Kidney tubule cell (primary cell): ENCODE measurements around the gene CBX6.

Experiments
- DNase-seq: peaks from one replicate; pipeline ENCODE4 v3.0.0-alpha.2; 2018; ENCODE audit warnings: low spot score

CBX6 gene

DNA sequence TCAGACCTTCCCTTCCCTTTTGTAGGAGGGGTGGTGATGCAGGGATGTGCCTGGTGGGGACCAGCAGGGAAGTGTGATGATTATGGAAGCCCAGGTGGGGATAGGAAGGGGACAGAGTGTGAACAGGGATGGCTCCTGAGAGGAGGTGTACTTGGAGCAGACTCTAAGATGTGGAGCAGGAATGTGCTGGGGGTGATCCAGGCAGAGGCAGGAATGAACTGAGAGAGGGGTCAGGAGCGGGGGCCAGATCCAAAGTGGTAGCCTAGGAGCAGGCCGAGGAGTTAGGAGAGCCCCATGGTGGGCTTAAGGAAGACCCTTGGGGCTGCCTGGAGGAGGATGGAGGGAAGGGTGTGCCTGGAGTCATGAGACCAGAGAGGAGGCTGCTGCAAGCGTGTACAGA, 31.9 kb downstream of the CBX6 start:
- DNase-seq: no peak

DNA sequence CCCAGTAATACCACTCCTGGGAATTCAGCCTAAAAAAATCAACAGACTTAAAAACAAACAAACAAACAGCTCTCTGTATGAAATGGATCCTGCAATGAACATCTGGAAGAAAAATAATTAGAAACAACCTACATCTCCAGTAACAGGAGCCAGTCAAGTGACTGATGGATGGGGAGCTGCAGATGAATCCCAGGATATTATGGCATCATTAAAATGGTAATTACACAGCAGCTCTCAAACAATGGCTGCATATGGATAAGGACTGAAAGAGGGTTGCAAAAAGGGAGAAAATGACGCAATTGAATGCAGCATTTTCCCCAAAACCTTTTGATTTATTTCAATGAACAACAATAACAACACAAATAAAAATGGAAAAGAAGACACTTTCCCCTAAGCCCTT, 32.3 kb downstream of the CBX6 start:
- no peak for DNase-seq

DNA sequence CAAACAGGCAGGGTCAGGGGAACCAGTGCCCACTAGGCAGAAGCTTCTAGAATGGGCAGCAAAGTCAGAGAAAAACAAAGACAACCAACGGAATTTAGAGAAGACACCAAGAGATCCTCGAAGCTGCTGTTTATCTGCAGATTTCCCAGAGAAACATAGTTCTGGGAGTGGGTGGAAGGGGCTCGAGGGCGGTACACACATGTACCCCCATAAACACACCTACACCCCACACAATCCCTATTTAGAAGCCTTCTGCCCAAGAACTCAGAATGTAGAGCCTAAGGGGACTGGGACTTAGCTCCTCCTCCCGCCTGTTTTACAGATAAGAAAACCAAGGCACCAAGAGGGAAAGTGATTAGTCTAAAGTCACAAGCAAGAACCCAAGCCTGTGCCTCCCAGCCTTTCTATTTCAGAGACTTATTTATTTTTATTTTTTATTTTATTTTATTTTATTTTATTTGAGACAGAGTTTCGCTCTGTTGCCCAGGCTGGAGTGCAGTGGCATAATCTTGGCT, 34.5 kb downstream of the CBX6 start:
- DNase-seq: no peak

DNA sequence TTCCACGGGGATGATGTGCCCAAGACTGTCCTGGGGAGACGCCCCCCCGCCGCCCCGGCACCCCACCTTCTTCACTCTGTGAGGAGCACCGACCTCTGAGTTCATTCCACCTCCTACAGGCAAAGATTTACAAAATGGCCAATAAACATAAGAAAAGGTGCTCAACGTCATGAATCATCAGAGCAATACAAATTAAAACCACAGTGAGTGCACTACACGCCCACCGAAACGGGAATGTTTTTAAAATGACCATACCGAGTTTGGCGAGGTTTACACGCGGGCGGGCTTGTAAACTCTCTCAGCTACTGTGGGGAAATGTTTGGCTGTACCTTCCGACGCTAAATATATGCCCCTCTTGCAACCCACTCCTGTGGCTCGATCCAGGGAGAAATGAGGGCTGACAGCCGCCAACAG, 36.1 kb downstream of the CBX6 start:
- no peak for DNase-seq

DNA sequence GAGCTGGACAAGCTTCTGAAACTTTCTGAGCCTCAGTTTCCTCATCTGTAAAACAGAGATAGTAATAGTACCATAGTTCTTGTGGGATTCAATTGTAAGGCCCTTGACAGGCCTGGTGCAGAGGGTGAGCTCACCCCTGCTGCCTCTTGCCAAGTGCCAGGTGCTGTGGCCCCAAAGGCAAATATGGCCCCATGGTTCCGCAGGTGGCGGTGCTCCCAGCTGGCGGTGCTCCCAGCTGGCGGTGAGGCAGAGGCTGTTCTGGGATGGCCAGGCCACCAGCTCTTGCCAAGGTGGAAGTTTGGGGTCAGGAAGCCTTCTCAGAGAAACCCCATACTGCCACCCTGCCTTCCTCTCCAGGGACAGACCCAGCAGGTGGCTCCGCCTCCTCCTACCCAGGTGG, 37.0 kb downstream of the CBX6 start:
- no peak for DNase-seq

DNA sequence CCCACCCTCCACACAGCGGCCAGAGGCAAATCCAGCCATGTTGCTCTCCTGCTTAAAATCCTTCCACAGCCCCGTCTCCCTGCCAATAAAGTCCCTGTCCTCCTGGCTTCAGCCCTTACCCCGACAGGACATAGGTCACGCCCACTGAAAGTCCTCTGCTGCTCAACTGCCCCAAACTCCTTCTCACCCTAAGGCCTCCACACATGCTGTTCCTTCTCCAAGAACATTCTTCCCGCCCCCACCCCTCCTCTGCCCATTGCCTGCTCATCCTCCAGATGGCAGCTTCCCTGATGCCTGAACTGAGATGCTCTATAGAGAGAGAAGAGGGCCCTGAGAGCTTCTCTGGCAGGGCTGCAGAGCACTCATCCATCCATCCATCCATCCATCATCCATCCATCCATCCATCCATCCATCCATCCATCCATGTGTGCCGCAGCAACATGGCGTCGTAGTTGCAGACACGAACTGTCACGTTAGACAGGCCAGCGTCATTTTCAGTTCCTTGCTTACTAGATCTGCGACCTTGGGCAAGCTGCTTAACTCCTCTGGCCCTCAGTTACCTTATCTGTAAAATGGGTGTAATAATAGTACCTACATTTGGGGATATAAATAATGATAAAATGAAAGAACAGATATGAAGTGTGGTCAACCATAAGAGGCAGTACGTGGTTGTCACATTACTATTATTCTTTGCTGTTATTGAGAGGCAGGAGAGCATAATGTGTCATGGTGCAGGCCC, 37.6 kb downstream of the CBX6 start:
- DNase-seq: no peak

DNA sequence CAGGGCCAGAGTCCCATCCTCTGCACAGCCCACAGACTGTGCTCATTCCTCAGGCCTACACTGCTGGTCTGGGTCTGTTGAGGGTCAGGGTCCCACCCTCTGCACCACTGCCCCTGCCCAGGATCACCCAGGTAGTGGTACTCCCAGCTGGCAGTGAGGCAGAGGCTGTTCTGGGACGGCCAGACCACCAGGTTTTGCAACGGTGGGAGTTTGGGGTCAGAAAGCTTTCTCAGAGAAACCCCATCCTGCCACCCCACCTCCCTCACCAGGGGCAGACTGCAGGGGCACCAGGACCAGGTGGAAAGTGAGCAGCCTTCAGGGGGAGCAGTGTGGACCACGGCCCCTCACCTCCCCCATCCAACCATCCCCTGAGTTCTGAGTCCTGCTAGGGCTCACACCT, 39.0 kb downstream of the CBX6 start:
- no peak for DNase-seq

DNA sequence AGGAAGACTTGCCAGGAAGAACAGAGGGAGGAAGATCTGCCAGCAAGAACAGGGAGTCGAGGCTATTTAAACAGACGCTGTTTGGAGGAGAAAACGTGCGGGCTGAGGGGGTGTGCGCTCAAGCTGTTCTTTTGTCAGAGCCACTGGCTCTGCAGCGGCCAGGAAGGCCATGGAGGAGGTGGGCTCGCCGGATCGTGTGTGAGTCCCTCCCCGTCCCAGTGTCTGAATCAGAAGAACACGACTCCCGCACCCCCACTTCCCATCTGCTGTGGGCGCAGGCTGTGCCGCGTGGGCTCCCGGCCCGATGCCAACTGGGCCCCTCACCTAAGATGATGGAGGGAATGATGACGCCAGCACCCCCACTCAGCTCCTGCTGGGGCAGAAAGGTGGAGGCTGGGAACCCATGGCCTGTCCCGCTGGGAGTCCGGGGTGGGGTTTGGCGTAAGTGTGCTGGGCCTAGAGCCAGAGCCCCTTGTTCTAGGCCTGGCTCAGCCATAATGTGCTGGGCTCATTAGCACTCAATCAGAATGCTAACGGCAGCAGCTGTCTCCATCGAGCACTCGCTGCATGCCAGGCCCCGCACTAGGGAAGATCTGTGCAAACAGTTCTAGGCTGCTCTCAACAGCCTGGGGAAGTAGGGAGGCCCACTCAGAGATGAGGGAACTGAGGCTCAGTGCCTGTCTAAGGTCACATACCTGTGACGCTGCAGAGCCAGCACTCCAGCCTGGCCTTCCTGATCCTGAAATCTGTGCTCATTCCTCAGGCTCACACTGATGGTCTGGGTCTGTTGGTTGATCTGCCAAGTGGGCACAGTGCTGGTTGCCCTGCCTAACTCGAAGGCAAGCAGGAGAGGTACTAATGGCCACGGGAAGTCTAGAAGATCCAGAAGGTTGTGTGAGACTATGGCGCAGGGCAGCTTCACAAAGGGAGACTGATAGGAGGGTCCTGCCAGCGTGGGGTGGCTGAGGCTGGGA, 39.7 kb downstream of the CBX6 start:
- DNase-seq: no peak

DNA sequence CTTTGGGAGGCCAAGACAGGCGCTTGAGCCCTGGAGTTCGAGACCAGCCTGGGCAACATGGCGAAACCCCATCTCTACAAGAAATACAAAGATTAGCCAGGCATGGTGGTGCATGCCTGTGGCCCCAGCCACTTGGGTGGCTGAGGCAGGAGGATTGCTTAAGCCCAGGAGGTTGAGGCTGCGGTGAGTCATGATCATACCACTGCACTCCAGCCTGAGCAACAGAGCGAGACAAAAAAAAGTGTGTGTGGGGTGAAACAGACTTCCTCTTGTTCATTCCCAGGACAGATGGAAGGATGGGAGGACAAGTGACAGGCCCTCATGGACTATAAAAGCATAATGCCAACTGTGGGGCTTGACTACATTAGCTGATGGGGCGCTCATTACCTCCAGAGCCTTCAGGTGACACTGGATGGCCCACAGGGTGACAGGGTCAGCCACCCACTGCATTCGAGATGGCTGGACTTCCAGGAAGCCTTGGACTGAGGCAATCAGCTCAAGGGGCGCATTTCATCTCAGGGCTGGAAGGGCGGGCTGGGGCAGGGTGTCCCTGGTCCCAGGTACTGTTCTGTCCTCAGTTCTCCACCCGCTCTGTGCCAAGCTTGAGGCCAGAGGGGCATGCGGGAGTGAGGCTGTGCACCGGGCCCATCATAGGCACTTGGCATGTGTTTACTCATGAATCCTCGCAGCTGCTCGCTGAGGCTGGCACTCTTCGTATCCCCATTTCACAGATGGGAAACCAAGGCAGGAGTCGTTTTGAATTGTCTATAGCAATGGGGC, 40.7 kb downstream of the CBX6 start:
- peak; percentile 88 for DNase-seq

DNA sequence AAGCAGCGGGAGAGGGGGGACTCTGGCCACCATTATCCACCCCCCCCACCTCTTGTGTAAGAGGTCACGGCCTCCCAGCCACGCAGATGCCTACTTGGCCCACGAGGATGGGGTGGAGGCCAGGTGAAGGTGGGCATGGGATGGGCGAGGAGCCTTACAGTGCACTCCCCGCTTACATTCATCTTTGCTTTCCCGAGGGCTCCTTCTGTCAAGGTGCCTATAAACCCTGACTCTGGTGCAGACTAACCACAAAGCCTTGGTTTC, 41.2 kb downstream of the CBX6 start:
- no peak for DNase-seq

DNA sequence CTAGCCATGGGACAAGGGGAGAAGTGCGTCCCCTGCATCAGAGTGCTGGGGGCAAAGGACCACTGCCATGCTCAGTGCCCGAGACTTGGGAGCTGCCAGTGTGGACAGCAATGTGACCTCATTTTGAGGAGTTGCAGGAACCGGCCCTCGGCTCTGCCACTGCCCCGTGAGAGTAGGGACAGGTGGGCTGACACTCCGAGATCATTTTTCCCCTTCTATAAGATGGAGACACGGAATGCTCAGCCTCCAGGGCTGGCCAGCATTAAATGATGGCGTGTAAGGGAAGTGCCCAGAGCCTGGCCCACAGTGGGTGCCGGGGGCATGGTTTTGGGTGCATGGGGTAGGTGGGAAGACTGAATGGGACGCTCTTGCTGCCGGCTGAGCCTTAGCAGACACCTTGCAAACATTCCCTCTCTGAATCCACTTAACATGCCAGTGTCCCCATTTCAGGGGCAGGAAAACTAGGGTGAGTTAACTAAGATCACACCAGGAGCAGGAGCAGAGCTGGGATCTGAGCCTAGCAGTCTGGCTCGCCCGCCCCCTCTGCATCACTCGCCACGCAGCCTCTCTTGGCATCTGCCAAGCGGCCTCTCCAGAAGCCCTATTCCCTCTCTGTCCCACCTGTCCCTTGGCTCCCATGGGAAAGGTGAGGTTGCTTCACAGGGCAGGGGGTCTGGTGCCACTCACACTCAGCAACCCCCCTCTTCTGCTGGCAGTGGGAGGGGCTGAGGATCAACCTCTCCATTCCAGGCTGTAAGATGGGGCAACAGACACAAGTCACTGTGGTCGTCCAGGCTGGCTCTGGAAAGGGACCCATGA, 41.8 kb downstream of the CBX6 start:
- no peak for DNase-seq

DNA sequence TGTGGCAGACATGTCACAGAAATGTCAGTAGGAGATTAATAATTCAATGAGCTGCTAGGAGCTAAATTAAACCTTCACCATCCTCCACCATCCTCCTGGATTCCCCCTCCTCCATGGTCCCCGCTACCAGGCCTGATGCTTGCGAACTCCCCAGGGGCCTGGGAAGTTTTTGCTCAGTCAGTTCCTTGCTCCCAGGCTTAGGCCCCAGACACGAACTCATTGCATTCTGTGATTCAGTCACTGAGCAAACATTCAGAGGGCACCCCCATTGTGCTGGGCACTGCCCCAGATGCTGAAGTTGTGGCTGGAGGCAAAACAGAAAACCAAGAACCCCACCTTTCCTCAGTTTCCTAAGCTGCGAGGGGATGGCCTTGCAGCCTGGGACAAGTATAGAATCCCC, 42.5 kb downstream of the CBX6 start:
- DNase-seq: no peak

DNA sequence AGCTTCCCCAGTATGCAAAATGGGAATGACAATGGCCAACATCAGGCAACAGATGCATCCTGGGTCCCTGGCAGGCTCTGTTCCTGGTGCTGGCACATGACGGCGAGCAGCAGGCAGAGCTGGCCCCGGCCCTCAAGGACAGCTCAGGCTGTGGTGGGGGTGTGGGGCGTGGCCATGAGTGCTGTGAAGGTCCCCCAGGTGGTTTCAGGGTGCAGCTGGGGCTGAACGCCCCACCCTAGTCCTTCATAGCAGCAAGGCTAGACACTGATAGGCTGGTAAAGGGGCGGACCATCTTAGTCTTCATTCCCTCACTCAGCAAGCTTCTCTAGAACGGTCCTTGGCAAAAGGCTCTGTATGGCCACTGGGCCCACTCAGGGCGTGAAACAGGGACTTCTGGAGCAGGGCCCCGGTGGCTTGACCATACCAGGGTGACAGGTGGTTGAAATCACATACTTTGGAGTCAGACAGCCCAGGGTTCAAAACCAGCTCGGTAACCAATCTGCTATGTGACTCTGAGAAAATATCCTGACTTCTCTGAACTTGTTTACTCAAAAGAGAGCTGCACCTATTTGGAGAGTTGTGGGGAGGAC, 43.3 kb downstream of the CBX6 start:
- no peak for DNase-seq

DNA sequence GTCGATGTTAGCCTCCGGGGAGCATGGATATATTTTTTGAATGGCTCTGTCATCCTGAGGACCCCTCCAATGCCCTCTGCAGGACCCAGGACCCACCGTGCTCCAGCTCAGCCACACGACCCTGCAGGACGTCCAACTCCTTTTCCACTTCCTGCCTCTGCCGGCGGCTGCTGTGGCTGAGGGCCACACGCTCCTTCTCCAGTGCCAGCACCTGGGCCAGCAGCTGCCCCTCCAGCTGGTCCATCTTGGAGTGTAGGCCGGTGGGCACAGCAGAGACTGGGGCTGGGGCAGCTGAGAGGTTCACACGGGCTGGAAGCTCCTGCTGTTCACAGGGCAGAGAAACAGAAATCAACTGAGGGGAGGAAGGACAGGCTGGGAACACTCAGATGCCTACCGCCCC, 43.8 kb downstream of the CBX6 start:
- DNase-seq: no peak

DNA sequence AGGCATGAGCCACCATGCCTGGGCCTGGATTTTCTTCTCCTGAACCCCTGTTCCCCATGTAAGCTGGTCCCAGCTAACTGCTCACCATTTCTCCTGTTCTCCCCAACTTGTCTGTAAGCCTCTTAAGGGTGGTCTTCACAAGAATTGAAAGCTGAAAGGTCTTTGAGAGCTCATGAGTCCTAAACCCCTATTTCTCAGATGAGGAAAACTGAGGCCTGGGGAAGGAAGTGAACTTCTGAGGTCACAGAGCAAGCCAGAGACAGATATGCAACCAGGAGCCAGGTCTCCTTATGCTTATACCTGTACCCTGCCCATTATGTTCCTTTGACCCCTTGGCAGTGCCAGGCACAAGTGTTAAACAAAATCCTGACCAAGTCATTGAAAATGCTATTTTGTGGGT, 44.5 kb downstream of the CBX6 start:
- no peak for DNase-seq

DNA sequence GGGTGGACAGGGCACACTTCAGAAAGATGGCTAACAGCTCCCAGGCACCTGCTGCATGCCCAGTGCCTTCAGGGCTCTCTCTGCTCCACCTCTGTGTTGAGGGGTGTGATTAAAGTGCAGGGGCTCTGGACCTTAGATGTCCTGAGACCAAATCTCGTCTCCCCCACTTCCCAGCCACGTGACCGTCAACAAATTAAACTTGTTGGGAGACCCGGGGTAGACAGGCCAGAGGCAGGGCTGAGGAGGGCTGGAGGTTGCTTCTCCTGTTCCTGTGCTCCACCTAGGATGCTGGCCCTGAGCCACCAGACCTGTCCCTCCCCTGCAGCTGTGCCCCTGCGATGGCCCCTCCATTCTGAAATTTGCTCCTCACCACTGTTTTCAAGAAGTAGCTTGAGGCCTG, 45.2 kb downstream of the CBX6 start:
- DNase-seq: no peak

DNA sequence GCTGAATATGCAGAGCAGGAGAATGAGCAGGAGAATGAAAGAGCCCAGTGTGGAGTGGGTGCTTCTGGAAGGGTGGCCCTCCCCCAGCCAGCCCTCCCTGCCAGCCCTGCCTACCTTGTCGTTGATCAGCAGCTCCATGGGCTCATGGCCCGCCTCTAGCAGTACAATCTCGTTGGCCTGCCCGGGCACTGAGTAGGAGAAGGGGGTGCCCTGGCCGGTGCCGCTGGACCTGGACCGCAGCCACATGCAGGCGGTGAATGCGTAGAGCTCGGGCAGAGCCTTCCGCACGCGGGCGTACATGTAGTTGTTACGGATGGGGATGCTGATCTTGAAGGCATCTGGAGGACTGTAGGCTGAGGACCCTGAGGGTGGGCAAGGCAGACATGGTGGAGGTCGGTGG, 45.6 kb downstream of the CBX6 start:
- no peak for DNase-seq

DNA sequence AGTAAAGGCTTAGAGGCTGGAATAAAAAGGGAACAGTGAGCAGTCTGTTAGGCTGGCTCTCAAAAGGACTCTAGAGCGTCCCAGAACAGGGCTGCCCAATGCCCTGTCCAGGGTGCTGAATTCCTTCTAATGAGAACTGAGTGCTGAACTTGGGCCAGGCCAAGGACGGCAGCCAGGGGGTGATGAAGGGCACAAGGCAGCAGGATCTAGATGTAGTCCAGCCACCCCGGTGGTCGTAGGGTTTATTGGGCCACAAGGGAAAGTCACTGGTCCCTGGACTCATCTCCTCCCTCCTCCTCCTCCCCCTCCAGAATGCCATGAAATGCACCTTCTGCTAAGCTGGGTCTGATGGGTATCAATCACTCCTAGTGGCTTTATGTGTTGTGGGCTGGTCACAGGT, 47.4 kb downstream of the CBX6 start:
- peak; percentile 67 for DNase-seq

DNA sequence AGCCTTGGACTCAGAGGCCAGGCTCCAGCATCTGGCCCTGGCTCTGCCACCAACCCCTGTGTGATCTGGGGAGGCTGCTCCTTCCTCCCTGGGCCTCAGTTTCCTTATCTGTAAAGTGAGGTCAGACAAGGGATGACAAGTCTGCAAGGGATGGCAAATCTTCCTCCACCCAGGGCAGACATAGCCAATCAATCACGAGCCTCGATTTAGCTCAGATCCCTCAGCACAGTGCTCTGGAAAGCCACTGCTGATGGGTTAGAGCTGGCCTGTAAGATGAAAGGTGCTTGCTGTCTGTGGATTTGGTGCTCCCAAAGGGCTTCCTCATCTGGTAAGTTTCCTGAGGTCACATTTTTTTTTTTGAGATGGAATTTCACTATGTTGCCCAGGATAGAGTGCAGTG, 48.4 kb downstream of the CBX6 start:
- no peak for DNase-seq

DNA sequence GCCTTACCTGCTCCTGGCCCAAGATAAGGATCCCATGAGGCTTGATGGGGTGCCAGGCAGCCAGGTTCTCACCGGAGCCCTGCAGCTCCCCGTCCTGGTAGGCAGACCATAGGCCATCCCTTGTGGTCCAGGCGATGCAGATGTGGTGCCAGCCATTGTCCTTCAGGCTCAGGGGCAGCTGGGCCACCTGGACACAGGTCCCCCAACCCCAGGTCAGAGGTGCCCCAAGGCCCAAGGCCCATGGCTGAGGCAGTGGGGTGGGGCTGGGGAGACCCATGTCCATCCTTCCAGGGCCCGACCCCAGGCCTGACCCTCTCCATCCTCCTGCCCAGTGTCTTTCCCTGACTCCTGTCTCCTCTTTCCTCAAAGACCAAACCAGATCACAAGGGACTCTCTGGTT, 48.9 kb downstream of the CBX6 start:
- DNase-seq: no peak

DNA sequence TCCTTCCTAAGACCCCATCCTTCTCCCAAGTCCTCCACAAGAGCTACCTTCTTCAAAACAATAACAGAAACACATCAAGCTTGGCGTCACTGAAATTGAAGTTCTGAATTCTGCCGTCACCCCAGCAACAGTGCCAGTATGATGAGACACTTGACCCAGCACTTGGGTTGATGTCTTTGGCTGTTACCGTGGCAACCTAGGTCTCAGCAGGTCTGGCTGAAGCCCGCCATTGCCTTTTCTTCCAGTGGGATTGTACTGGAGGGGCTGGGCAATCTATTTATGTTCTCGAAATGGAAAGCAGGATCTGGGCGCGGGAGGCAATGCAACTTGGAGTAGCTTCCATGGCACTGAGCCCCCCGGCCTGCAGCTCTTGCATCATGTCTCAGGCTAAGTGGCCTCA, 52.0 kb downstream of the CBX6 start:
- no peak for DNase-seq
